Uterus (tissue), 2 donors: ENCODE data around the gene VAV3.

Experiments used
- POLR2A ChIP-seq, 2 donors: fragments of 450-650 bp; IDR thresholded peaks; one replicate each; pipeline ENCODE4 v1.6.1; 2016; ENCODE audit warnings: antibody characterized with exemption in 2 of 2, mild to moderate bottlenecking in 1 of 2, moderate library complexity in 1 of 2
- TF ChIP-seq, protein P1 (sequence below), 4 experiments: fragments of 200-600 bp in 2 of 4; fragments of 450-650 bp in 2 of 4; sonication (generic) in 2 of 4; IDR thresholded peaks; one replicate each; pipeline ENCODE4 v1.5.1; 2016 to 2019; ENCODE audit warnings: antibody characterized with exemption in 4 of 4, mild to moderate bottlenecking in 2 of 4, moderate library complexity in 1 of 4

DNA sequence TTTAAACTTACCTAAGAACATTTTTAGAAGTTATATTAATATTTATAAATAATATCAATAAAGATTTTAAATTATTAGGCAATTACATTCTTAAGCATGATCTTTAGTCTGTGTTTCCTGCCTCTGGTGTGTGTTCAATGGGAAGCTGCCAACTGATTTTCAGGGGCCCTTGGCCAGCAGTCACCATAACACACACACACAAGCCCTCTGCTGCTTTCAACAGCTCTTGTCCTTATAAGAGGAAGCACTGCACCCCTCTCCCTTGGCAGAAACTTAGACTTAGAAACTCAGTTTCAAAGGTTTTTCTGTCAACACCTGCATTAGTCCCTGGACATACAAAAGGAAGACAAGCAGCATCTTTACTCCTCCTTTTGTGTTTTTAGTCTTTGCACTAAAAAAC, 81.4 kb downstream of the VAV3 start:
- TF ChIP-seq, protein P1, sequence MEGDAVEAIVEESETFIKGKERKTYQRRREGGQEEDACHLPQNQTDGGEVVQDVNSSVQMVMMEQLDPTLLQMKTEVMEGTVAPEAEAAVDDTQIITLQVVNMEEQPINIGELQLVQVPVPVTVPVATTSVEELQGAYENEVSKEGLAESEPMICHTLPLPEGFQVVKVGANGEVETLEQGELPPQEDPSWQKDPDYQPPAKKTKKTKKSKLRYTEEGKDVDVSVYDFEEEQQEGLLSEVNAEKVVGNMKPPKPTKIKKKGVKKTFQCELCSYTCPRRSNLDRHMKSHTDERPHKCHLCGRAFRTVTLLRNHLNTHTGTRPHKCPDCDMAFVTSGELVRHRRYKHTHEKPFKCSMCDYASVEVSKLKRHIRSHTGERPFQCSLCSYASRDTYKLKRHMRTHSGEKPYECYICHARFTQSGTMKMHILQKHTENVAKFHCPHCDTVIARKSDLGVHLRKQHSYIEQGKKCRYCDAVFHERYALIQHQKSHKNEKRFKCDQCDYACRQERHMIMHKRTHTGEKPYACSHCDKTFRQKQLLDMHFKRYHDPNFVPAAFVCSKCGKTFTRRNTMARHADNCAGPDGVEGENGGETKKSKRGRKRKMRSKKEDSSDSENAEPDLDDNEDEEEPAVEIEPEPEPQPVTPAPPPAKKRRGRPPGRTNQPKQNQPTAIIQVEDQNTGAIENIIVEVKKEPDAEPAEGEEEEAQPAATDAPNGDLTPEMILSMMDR (IDR thresholded peaks at IDR 0.05), result no peak
- TF ChIP-seq POLR2A (IDR thresholded peaks at IDR 0.05), result no peak
